Astrocyte (in vitro differentiated cells and primary cell): ENCODE data around the gene PYGM.

Source experiments
- EZH2 ChIP-seq: IDR thresholded peaks from 2 replicates; pipeline ENCODE4 v1.6.1; 2012; ENCODE audit warnings: mild to moderate bottlenecking, low read length, inconsistent platforms; ENCODE audit not compliant: insufficient read depth
- TF ChIP-seq, protein P1 (sequence below): IDR thresholded peaks from 2 replicates; pipeline ENCODE4 v1.5.1; 2011; ENCODE audit warnings: low read depth, mild to moderate bottlenecking, inconsistent platforms, low read length, moderate library complexity; ENCODE audit not compliant: insufficient read depth

- TF ChIP-seq, protein P1, sequence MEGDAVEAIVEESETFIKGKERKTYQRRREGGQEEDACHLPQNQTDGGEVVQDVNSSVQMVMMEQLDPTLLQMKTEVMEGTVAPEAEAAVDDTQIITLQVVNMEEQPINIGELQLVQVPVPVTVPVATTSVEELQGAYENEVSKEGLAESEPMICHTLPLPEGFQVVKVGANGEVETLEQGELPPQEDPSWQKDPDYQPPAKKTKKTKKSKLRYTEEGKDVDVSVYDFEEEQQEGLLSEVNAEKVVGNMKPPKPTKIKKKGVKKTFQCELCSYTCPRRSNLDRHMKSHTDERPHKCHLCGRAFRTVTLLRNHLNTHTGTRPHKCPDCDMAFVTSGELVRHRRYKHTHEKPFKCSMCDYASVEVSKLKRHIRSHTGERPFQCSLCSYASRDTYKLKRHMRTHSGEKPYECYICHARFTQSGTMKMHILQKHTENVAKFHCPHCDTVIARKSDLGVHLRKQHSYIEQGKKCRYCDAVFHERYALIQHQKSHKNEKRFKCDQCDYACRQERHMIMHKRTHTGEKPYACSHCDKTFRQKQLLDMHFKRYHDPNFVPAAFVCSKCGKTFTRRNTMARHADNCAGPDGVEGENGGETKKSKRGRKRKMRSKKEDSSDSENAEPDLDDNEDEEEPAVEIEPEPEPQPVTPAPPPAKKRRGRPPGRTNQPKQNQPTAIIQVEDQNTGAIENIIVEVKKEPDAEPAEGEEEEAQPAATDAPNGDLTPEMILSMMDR = no peak
- TF ChIP-seq EZH2 = no peak
These were observed 6.3 kb upstream of the PYGM start for GRCh38 chr11:64765851-64766665.
